CMK (cell line): ENCODE results near the gene MACROD2.

Experiments
- DNase-seq: peaks from one replicate; pipeline ENCODE4 v3.0.0-alpha.2; 2010; ENCODE audit warnings: low read depth

Gene MACROD2

DNA sequence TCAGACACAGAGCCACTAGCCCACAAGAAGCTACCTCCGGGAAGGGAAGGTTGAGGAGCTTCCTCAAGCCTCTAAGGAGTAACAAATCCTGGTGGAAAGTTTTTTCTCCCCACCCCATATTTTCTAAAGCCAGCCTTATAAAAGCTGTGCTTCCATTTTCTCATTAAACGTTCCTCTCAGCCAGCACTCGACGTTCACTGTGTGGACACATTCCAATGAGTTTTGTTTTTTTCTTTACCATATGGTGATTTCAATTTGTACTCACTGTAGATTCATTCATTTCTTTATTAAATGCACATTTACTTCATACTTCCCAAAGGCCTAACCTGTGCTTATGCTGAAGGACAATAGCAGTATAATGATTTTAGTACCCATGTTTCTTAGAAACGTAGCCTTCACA is 536.5 kb downstream of the MACROD2 start:
- no peak for DNase-seq

DNA sequence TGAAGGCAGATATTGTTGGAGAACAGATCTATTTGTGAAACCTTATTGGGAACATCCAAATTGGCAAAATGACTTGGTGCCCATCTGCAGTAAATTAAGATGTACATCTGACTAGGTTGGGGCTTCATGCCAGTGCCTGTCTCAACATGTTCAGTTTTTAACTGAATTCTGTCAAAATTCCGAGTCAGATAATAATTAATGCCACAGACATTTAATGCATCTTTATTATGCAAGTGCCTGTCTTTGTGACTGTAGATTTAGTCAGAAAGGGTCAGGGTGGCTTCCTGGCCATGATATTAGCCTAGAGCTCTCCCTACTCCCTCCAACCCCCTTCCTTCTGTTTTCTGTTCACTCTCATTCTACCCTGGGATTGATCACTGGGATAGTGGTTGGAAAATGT is 541.4 kb downstream of the MACROD2 start:
- no peak for DNase-seq

DNA sequence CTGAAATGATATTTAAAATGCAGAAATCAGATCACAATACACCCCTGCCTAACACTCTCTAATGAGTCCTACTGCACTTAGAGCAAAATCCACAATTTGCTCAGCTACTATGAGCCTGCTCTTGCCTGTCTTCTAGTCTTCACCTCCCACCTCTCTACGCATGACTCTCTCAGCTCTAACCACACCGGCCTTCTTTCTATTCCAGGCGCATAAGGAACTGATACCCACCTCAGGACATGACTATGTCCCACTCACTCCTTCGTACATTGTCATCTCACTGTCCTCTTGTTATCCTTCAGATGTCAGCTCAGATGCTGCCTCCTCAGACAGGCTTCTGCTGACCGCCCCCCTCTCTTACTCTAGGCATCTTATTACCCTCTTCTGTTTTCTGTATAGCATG is 543.1 kb downstream of the MACROD2 start:
- DNase-seq: no peak

DNA sequence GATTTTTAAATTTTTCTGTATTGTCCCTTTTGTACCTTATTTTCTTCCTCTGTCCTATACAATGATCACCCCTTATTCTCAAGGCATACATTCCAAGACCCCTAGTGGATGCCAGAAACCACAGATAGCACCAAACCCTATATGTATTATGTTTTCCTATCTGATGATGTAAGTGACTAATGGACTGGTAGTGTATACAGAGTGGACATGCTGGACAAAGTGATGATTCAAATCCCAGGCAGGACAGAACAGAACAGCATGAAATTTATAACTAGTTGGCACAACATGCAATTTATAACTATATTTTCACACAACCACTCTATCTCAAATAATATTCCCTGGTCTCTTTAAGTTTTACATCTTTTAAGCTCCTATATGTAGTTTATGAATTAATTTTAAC is 547.7 kb downstream of the MACROD2 start:
- DNase-seq: no peak

DNA sequence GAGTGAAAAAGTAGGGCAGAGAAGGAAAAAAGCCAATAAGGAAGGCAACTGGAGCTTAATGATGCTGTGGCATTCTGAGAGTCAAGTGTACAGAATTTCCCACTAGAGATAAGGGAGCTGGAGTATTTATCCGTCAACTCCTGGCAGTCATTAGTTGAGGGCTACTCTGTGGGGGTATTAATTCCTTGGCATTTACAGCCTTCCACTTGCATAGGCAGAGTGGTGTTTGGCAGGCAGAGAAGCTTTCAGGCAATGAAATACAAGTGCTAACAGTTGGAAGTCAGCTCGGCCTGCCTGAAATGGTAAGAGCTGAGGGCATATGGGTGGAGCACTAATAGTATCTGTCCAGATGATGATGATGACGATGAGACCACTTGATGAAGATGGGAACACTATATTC is 549.4 kb downstream of the MACROD2 start:
- no peak for DNase-seq

DNA sequence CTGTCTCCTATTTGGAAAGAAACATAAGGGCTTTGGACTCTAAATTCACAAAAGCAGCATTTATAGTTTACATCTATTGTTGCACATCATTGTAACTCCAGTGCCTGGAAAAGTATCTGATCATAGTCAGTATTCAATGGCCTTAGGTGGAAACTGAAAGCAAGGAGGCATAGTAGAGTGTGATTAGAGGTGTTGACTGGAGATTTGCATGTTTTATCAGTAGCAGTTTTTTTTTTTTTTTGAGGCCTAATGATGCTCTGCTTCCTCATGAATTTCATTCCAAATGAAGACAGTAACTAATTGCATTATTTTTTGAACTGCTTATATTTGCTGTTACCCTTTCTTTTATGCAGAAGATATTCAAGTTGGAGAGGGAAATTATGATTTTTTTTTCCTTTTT is 555.3 kb downstream of the MACROD2 start:
- no peak for DNase-seq

DNA sequence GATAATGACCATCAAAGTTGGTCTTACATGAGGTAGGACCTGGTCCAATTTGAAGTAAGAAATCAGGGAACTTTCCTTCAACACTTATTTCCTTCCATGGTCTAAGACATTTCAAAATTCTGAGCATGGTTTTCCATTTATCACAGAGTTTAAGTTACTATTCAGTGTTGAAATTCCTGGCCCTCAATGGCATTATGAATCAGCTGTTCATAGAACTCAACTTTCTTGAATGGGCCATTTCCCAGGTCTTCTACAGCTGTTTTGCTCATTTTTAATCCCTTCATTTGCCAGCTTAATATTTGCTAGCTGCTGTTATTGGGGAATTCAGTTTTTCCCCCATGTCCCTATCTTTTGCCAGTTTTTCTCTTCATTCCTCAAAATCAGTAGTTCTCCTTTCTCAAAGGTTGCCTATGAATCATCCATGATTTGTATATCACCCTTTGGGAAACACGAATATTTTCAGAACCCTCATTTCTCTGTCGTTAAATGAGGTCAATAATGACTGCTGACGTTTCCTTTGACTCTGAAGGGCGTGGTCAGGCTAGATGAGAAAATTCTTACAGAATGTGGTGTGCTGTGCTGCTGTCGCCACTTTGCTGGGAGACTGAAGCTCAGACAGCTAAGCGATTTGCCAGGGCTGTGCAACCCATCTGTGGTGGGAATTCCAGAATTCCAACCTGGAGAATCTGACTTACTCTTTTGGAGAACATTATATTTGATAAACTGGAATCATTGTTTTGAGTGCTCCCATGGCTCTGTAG is 558.6 kb downstream of the MACROD2 start:
- DNase-seq: no peak

DNA sequence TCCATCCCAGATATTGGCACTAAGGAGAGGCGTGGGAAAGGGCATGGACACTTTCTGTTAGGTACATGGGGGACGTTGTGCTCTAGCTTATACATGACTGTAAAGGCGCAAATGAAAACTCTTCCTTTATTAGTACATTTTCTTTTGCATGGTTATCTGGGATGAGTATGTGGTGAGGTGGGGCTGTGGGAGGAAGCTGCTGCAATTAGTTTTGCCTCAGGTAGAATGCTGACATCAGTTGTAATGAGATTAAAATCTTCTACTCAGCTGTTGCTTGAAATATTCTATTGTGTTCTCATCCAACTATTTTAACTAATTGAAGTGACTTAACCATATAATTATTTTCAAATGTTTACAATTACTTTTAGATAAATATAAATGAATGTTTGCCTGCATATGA is 560.4 kb downstream of the MACROD2 start:
- DNase-seq: no peak

DNA sequence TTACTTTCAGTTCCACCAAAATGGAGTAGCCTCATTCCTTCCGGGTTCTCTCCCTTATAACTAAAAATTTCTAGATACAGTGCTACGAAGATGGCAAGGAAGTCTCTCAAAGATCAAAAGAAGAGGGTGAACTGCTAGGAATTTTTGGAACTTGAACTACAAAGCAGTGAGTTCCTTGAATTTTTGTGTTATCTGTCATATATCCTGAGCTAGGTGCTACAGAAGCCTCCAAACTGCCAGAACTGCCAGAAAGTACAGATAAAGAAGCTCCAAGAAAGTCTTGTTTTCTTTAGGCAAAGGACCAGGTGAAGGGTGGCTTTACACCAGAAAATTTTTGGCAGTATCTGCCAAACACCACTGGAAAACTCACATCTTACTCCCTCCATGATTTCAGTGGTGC is 560.9 kb downstream of the MACROD2 start:
- DNase-seq: no peak

DNA sequence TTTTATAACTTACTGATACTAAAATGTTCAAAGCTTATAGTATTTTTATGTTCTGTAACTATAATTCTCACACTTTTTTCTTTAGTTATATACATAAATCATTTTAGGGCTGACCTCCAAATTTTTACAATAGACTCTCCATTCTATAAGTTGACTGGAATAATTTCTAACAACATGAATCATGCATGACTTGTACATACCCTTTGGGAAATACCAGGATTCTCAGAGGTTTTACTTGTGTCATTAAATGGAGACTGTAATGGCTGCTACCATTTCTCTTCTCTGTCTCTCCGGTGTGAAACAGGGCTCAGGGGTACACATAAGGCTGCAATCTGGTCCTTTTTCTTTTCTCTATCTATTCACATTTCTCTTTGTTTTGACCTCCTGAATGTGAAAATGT is 564.3 kb downstream of the MACROD2 start:
- no peak for DNase-seq

DNA sequence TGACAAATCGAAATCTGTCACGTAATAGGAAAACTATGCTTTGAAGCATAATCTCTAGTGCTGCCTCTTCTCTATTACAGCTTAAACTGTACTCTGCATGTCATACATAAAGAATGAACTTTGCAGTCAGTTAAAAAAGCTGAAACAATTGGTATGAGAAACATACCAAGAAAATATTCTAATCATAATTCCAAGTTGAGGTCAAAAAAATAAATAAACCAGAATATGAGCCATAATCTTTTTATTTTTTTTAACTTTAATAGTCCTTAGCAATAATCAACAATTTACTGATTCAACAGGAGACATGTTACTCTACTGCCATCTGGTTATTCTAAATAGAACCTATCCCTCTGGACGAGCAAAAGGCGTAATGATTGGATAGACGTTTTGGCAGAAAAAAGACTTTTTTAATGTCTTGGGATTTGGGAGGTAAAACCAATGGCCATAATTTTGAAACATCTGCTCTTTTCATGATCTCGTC is 566.5 kb downstream of the MACROD2 start:
- DNase-seq: no peak

DNA sequence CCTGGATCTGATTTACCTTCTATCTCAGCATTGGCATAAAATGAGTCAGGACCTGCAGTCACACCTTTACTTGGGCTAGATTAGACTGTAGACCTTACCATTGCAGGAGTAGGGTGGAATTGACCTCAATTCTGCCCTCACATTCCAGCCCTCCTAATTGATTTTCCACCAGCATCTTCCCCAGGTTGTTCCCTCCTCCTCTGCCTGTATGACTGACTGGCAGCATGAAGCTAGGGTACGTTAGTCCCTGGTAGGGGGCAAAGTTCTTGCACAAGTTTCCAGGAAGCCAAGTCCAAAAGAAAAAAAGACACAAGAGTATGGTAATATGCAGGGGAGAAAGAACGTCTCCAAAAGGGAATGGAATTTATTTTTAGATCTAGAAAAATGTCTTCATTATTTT is 567.7 kb downstream of the MACROD2 start:
- no peak for DNase-seq

DNA sequence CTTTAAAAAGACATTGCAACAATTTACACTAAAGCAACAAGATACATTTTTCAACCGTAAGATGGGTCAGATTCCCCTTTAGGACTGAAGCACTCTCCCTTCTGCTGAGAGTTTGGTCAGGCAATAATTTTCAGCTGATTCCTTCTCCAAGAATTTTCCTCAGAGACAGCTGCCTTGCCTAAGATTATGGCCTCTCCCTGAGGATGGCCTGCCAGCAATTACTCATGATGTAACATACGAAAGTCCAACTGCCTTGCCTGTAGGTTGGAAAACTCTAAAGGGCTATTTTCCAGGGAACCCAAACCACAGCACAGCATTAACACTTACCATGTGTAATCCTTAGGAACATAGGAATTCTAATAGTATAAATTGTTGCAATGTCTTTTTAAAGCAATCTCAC is 571.2 kb downstream of the MACROD2 start:
- no peak for DNase-seq

DNA sequence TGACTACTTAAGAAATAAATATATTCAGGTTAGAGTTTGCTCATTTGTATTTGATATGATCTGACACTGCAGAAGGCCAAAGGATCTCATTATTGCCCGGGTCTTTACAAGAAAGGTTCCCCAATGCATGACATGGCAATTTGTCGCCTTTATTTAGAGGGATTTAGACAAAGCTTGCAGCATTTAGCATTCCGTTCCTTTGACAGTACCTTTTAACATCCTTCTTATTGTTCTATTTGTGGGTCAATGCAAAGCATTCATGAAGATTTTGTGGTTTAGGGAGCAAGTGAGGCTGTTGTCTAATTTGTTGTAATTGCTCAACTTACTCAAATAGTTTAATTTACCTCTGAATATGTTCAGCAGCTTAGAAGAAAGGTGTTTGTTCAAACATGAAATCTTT is 572.9 kb downstream of the MACROD2 start:
- no peak for DNase-seq

DNA sequence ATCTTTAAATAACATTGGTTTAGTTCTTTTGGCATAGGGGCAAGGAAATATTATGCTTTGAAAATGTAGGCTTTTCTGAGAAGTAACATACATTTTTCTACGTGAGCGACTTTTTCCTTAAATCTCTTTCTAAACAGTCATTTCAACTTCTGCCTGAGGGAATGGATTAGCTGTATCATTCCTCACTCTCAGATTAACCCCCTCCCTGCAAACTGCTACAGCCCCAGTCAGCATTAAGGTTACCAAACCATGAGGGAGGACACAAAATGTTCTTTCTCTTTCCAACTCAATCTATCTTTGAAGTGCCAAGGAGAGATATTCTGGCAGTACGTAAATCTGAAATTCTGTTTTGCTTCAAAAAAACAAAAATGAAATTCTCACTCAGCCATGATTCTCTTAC is 573.4 kb downstream of the MACROD2 start:
- no peak for DNase-seq

DNA sequence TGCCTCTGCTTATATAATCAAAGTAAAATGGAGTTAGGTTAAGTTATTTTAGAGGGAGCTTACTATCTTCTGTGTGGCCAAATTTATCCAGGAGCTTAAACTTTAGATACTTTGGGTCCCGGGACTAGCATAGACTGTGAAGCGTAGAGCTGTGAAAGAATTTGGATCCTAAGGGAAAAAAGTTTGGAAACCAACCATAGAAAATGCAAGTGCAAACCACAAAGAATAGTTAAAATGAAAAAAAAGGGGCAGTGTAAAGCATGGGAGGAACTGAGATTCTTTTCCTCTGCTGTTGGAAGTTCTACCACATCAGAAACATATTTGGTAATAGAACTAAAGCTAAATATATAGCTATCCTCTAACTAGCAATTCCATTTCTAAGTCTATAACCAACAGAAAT is 574.3 kb downstream of the MACROD2 start:
- no peak for DNase-seq

DNA sequence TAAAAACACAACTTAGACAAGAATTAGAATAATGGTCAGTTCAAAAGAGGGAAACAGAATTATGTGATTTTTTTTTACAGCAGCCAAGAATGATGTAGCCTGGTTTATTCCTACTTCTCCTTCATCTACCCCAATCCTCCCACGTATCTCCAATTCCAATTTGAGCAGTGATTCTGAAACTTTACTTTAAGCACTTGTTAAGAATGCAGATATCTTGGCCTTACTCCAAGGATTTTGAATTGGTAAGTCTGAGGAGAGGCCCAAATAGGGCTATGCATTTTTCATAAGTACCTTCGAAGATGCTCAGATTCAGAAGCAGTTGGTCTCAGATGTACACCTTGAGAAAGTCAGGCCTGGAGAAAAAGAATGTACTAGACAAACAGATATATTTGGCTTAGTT is 575.5 kb downstream of the MACROD2 start:
- no peak for DNase-seq

DNA sequence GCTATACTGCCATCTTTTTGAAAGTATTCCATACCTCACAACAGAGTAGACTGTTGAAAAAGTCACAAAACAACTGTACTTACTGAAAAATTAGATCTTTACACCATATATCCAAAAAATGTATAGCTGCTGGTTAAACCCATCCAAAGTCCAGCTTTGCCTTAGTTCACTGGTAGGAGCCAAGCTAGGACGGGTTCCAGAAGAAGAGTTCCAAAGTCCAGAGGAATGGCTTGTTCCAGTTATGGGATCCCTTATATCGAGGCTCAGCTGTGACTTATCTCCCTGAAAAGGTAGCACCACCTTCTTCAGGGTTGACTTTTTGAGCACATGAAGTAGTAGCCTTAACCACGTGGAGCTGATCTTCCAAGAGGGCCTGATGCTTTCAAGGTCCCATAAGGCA is 578.4 kb downstream of the MACROD2 start:
- DNase-seq: no peak

DNA sequence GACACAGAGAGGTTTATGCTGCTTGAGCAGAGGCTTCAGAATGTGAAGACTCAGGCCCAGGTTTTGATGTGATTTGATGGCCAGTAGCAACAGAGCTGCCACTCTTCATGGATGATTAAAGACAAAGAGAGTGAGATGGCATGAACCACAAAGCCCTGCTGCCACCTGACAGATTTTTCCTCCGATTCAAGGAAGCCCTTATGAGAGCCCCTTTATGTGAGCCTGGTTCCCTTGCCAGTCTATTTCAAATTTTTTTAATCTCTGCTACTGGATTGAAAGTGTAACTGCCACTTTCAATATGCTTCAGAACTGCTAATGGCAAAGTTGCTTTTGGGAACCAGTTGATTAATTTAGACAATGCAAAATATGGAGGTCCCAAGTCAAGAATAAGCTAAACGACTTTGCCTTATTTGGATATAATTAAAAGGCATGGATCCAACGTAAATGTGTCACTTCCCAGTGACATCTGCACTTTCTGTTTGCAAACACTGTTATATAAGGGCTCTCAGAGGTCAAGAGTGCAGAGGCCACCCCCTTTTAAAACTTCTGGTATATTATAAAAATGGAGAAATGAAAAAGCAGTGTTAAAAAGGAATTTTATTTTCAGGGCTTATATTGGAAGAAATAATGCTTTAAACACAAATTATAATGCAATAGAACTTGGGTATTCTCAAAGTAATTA is 581.0 kb downstream of the MACROD2 start:
- no peak for DNase-seq

DNA sequence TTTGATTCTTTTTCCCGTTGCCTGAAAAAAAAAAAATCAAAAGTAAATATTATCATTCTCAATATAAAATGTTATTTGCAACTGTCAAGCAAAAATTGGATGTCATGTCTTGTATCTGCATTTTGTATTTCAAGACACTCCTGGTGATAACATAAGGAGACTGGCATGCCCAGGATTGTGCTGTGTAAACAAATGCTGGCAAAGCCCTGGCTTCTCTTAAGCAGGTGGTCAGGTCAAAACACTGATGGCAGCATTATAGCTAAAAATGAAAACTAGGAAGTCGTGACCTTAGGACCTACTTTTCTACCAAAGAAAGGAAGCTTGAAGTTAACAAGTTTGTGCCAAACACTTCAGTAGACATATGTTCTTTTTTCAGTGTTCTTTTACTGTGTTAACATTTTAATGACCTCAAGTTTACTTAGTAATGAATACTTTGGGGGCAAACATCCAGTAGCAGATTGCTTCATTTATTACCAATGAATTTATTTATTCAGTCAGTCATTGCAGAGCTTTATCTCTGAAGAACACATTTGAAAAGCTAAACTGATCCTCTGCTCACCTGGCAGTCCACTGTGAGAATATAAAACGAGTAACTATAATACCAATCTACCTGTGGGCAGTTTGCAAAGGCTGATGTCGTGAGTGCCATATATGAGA is 585.2 kb downstream of the MACROD2 start:
- no peak for DNase-seq

DNA sequence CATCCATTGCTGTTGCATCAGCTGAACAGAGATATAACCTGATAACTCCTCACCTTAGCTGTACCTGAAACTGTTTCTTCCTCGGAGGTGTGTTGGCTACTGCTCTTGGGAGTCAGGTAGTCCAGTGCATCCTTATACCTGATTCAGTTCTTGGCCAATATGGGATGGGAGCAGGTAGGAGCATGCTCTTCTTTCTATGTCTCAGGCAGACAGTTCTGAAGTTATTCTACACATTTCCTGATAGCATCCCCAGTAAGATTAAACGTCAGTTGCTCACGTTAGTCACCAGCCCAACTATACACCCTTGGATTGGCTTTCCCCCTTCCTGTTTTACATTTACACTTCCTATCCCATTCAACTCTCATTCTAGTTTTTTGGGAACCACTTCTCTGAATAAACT is 586.4 kb downstream of the MACROD2 start:
- DNase-seq: no peak

DNA sequence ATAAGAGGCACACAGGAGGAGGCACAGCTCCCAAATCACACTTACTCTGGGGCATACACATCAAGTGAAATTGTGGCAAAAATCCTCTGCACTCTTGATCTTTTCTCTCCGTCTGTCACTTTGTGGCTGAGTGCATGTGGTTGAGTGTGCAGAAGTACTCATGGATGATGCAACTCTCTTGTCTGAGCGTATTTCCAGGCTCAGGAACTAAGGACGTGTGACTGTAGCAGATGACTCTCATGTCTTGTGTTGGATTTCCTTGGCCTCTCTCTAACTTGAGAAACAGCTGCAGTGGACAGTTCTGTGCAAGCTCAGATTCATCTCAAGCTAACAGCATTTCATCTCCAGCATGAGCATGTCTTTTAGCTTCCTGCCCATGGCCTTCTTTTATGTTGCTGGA is 587.5 kb downstream of the MACROD2 start:
- DNase-seq: no peak

DNA sequence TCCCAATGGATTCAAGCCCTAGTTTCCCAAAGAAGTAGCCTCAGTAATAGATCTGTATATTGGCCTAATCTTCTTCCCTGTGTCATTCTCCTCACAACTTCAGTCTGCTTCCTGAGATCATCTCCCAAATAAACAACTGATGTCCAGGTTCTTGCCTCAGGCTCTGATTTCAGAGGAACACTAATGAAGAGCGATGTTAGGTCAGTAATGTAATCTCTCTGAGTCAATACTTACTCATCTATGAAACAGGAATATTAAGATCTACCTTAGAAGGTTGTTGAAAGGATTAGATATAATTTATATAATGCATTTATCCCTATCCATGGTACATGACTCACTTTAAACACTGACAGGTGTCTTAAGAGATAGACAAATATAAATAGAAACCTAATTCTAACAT is 588.1 kb downstream of the MACROD2 start:
- DNase-seq: no peak
